T-helper 1 cell treated with Interleukin-12 subunit alpha and Interleukin-12 subunit beta and Interleukin-4 antibody, amounts not matched to agents 30 μg/mL and 1 μg/mL, for 36 hours (primary cell): ENCODE data around the gene ETNK1.
A peak's percentile ranks its signal among the peaks of the same experiment; 100 is the strongest.
"Not testable (repeated sequence)": the region's sequence is repeated elsewhere in the genome, so short reads cannot be mapped to it uniquely, and the experiment has no call there.

Experiments used
- H3K27ac Mint-ChIP-seq: one replicate; pipeline ENCODE4 v1.8.0; 2021; ENCODE audit warnings: mild to moderate bottlenecking, mixed read lengths
- H3K27me3 Mint-ChIP-seq: one replicate; pipeline ENCODE4 v1.8.0; 2021; ENCODE audit warnings: low read depth, mixed read lengths
- H3K36me3 Mint-ChIP-seq: one replicate; pipeline ENCODE4 v1.8.0; 2021; ENCODE audit warnings: low read depth, mixed read lengths
- H3K4me1 Mint-ChIP-seq: one replicate; pipeline ENCODE4 v1.8.0; 2021; ENCODE audit warnings: low read depth, mixed read lengths
- H3K4me3 Mint-ChIP-seq: one replicate; pipeline ENCODE4 v1.8.0; 2021; ENCODE audit warnings: mild to moderate bottlenecking, moderate library complexity, mixed read lengths
- H3K9me3 Mint-ChIP-seq: one replicate; pipeline ENCODE4 v1.8.0; 2021; ENCODE audit warnings: mixed read lengths

ETNK1 gene

GRCh38 chr12:22687361-22688076, 62.5 kb downstream of the ETNK1 start:
- H3K36me3 Mint-ChIP-seq = peaks cover 25% of the 10 kb centered on the region
- H3K9me3 Mint-ChIP-seq = peaks cover 4% of the 10 kb centered on the region
- H3K4me3 Mint-ChIP-seq = peak overlapping the region; percentile 44
- H3K4me1 Mint-ChIP-seq = peaks cover 27% of the 10 kb centered on the region
- H3K27ac Mint-ChIP-seq = peak overlapping the region; percentile 82
- no peaks in the 10 kb centered on the region for H3K27me3 Mint-ChIP-seq

DNA sequence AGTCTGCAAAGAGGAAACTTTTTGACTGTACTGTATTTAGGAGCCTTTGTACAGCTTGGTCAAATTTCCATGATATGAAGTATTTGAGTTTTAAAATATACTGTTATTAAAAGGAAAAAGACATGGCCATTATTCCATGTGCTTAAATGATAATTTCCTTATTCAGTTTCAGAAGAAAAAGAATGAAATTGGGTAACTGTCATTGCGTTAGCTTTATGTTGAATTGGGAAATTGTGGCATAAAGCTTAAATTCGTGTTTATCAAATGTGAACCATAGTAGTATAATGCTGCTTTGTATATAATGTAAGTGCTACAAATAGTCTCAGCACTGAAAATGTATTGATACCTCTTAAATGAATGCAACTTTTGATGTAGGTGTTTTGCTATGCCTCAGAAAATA, 64.9 kb downstream of the ETNK1 start:
- no peak overlapping the region for H3K4me3 Mint-ChIP-seq
- H3K36me3 Mint-ChIP-seq = peaks cover 20% of the 10 kb centered on the region
- no peak overlapping the region for H3K27ac Mint-ChIP-seq
- peaks cover 4% of the 10 kb centered on the region for H3K9me3 Mint-ChIP-seq
- H3K4me1 Mint-ChIP-seq = peaks cover 25% of the 10 kb centered on the region
- H3K27me3 Mint-ChIP-seq = no peaks in the 10 kb centered on the region

DNA sequence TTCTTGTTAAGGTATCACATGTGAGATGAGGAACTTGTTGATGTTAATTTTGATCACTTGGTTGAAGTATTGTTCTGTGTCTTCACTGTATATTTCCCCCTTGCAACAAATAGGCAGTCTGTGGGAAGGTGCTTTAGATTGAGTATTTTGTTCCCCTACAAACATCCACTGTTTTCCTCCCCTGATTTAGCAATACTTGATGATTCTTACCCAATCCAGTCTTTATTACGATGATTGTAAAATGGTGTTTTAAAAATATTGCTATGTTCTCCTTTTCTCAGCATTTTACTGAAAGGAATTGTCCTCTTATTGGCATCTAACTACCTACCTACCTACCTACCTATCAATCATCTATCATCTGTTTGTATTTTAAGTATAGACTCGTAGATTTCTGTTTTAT, 66.3 kb downstream of the ETNK1 start:
- Mint-ChIP-seq H3K4me3 (no peak overlapping the region), H3K27me3 (peaks cover 12% of the 10 kb centered on the region), H3K27ac (no peak overlapping the region), H3K4me1 (peaks cover 22% of the 10 kb centered on the region), H3K36me3 (peaks cover 16% of the 10 kb centered on the region), H3K9me3 (peaks cover 4% of the 10 kb centered on the region)

- peaks cover 14% of the 10 kb centered on the region for H3K4me1 Mint-ChIP-seq
- H3K36me3 Mint-ChIP-seq = peaks cover 11% of the 10 kb centered on the region
- H3K4me3 Mint-ChIP-seq, H3K27ac Mint-ChIP-seq, H3K9me3 Mint-ChIP-seq: not testable (repeated sequence)
- H3K27me3 Mint-ChIP-seq = peaks cover 17% of the 10 kb centered on the region
Measured at GRCh38 chr12:22692467-22692866, 67.5 kb downstream of the ETNK1 start.

- H3K4me3 Mint-ChIP-seq = no peak overlapping the region
- H3K27ac Mint-ChIP-seq = no peak overlapping the region
- peaks cover 4% of the 10 kb centered on the region for H3K9me3 Mint-ChIP-seq
- peaks cover 10% of the 10 kb centered on the region for H3K4me1 Mint-ChIP-seq
- peaks cover 8% of the 10 kb centered on the region for H3K36me3 Mint-ChIP-seq
- H3K27me3 Mint-ChIP-seq = peaks cover 17% of the 10 kb centered on the region
Measured at GRCh38 chr12:22692964-22693555, 68.1 kb downstream of the ETNK1 start.

DNA sequence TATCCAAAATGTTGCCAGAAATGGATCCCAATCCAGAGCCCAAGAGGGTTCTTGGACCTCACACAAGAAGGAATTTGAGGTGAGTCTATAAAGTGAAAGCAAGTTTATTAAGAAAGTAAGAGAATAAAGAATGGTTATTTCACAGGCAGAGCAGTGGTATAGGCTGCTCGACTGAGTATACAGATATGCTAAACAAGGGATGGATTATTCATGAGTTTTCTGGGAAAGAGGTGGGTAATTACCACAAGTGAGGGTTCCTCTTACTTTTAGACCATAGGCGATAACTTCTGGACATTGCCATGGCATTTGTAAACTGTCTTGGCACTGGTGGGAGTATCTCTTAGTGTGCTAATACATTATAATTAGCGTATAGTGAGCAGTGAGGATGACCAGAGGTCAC, 73.6 kb downstream of the ETNK1 start:
- H3K9me3 Mint-ChIP-seq = no peaks in the 10 kb centered on the region
- no peaks in the 10 kb centered on the region for H3K36me3 Mint-ChIP-seq
- no peak overlapping the region for H3K27ac Mint-ChIP-seq
- H3K27me3 Mint-ChIP-seq = peaks cover 24% of the 10 kb centered on the region
- H3K4me3 Mint-ChIP-seq = no peak overlapping the region
- H3K4me1 Mint-ChIP-seq = no peaks in the 10 kb centered on the region

DNA sequence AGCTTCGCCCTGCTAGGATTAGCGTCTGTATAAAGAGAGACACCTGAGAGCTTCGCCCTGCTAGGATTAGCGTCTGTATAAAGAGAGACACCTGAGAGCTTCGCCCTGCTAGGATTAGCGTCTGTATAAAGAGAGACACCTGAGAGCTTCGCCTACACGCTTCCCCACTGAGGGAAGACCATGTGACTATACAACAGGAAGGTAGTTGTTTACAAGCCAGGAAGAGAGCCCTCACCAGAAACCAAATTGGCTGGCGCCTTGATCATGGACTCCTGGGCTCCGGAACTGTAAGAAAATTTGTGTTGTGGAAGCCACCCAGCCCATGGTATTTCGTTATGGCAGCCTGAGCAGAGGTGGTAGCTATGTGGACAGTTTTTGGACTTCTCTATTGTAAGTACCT, 74.7 kb downstream of the ETNK1 start:
- not testable (repeated sequence) for H3K4me1 Mint-ChIP-seq, H3K4me3 Mint-ChIP-seq, H3K9me3 Mint-ChIP-seq, H3K27ac Mint-ChIP-seq, H3K36me3 Mint-ChIP-seq
- H3K27me3 Mint-ChIP-seq = peaks cover 24% of the 10 kb centered on the region

DNA sequence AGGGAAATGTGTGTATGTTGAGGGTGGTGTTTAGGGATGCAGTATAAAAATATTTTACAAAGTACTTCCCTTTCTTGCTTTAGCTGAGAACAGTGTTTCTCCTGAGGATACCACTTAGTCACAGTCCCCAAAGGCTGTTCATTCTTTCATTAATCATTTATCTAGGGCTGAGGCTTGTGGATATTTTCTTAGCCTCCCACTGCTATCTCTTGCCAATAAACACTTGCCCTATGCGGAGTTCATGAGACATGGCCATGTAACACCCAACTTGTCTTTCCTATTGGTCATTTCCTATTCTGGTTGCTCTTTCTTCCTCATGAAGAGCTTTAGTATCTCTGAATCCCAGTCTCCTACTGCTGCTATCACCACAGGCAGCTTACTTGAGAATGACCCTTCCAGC, 75.1 kb downstream of the ETNK1 start:
- Mint-ChIP-seq H3K27ac (no peak overlapping the region), H3K4me3 (no peak overlapping the region), H3K27me3 (peaks cover 24% of the 10 kb centered on the region), H3K4me1 (no peaks in the 10 kb centered on the region), H3K36me3 (no peaks in the 10 kb centered on the region), H3K9me3 (no peaks in the 10 kb centered on the region)

DNA sequence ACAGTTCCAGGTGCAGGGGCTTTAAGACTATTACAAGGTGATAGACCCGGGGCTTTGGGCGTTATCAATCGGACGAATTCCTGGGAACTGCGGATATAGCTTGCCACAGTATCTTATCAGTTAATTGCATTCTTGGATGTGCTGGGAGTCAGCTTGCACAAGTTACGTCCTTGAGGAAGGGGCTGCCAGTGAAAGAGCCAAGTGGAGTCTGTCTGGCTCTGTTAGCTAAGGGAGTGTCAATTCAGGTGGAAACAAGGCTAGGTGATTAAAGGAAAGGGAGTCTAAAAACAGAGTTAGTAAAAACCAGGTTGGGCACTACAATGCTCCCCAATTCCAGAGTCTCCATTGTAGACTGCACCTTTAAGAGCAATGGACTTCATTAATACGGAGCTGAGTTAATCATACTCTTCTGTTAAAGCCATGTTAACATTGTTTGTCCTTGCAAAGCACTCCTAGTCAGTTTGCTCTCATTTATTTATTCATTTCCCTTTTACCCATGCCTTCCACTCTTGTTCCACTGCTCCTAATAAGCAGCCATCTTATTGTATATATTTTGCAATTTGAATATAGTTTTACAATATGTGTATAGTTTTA, 76.3 kb downstream of the ETNK1 start:
- H3K27me3 Mint-ChIP-seq = peaks cover 12% of the 10 kb centered on the region
- H3K4me1 Mint-ChIP-seq, H3K27ac Mint-ChIP-seq, H3K4me3 Mint-ChIP-seq, H3K36me3 Mint-ChIP-seq, H3K9me3 Mint-ChIP-seq: not testable (repeated sequence)

DNA sequence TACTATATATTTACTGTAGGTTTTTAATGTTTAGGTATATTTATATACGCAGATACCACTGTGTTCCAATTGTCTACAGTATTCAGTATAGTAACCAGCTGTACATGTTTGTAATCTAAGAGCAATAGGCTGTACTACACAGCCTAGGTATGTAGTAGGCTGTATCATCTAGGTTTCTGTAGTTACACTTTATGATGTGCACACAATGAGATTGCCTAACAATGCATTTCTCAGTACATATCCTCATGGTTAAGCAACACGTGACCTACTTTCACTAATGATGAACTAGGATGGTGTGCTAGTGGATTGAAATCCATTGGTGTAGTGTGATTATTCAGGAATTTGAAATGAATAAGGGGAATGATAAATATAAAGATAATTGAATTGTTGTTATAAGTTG, 77.7 kb downstream of the ETNK1 start:
- Mint-ChIP-seq H3K27ac (no peak overlapping the region), H3K4me1 (no peaks in the 10 kb centered on the region), H3K9me3 (no peaks in the 10 kb centered on the region), H3K36me3 (no peaks in the 10 kb centered on the region), H3K4me3 (no peak overlapping the region), H3K27me3 (peaks cover 7% of the 10 kb centered on the region)

DNA sequence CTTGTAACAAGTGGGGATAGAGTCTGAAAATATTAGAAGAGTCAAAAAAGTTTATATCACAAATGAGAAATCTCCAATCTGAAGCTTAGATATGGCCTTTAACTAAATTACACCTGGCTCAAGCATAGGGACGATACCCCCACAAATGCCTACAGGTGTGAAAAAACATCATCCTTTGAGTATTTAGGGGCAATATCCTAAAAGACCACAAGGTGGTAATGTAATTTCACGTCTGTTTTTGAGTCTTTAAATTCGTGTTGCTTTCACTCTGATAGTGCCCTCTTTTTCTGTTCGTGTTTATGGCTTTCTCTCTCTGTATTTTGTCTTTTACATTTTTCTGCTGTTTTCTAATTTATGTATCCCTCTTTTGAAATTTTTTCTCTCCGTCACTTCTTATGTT, 84.3 kb downstream of the ETNK1 start:
- H3K36me3 Mint-ChIP-seq = no peaks in the 10 kb centered on the region
- no peak overlapping the region for H3K27ac Mint-ChIP-seq
- peaks cover 6% of the 10 kb centered on the region for H3K4me1 Mint-ChIP-seq
- no peak overlapping the region for H3K4me3 Mint-ChIP-seq
- no peaks in the 10 kb centered on the region for H3K9me3 Mint-ChIP-seq
- peaks cover 10% of the 10 kb centered on the region for H3K27me3 Mint-ChIP-seq

DNA sequence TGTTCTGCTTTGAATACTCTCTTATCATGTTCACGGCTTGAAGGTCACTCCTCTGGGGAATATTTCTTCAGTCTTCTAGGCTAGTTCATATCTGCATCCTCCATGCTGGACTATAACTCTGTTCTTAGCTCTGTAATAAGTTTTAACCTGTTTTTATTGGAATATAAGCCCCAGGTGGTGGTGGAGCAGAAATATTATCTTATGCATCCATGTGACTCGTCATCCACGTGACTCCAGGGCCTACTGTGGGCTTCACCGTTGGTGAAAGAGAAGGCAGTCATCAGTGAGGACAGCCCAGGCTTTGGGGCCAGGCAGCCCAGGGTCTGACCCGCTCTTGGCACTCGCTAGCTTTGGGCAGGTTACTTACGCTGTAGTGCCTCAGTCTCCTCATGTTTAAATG, 87.1 kb downstream of the ETNK1 start:
- Mint-ChIP-seq H3K4me1 (peaks cover 6% of the 10 kb centered on the region), H3K27ac (no peak overlapping the region), H3K9me3 (no peaks in the 10 kb centered on the region), H3K4me3 (no peak overlapping the region), H3K36me3 (no peaks in the 10 kb centered on the region), H3K27me3 (peaks cover 13% of the 10 kb centered on the region)

DNA sequence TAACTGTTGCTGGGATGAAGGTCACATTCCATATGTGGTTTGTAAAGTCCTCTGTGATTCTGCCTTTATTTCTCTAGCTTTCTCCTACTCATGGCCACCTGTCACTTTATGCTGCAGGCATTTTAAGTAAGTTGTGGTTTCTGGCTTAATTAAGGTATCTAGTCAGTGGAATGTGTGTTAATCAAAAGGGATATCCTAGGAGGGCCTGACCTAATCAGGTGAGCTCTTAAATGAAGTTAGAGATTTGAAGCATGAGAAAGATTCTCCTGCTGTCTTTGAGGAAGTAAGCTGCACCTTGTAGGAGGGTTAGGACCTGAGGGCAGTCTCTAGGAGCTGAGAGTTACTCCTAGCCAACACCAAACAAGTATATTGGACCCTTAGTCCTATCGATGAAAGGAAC, 90.3 kb downstream of the ETNK1 start:
- Mint-ChIP-seq H3K36me3 (no peaks in the 10 kb centered on the region), H3K4me1 (peaks cover 4% of the 10 kb centered on the region), H3K27ac (no peak overlapping the region)

GRCh38 chr12:22719745-22720144, 94.8 kb downstream of the ETNK1 start:
- no peak overlapping the region for H3K27ac Mint-ChIP-seq
- H3K9me3 Mint-ChIP-seq = no peaks in the 10 kb centered on the region
- H3K4me3 Mint-ChIP-seq = no peak overlapping the region
- H3K4me1 Mint-ChIP-seq = no peaks in the 10 kb centered on the region
- no peaks in the 10 kb centered on the region for H3K36me3 Mint-ChIP-seq
- H3K27me3 Mint-ChIP-seq = peaks cover 10% of the 10 kb centered on the region

More for the DNA sequence above, 90.3 kb downstream of the ETNK1 start:
- Mint-ChIP-seq H3K27me3 (peaks cover 13% of the 10 kb centered on the region), H3K9me3 (no peaks in the 10 kb centered on the region), H3K4me3 (no peak overlapping the region)

DNA sequence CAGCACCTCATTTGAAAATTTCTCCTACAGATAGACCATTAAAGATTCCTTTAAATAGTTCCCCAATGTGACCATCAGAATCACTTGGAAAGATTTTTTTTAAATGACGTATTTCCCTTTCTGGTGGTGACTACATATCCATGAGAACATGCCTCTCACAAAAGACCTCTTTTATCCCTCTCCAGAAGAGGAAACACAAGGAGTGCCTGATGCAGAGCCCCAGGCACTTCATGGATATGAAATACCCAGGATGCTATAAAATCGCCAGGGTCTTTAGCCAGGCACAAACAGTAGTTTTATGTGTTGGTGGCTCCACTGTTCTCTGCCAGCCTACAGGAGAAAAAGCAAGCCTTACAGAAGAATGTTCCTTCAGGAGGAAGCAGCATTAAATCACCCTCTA, 97.1 kb downstream of the ETNK1 start:
- no peaks in the 10 kb centered on the region for H3K9me3 Mint-ChIP-seq
- H3K4me1 Mint-ChIP-seq = no peaks in the 10 kb centered on the region
- H3K27ac Mint-ChIP-seq = no peak overlapping the region
- H3K27me3 Mint-ChIP-seq = peaks cover 6% of the 10 kb centered on the region
- H3K36me3 Mint-ChIP-seq = no peaks in the 10 kb centered on the region
- H3K4me3 Mint-ChIP-seq = no peak overlapping the region
